A549 treated with RU486 at 1 μM for 4 hours (cell line): ENCODE data around the gene EPYC. TPM values are rescaled to one million over a fixed set of nuclear protein-coding genes. Genes with fewer than 3 reads are reported as not detected.

Source experiments
- total RNA-seq: library from RNA; stranded (reverse); fragments of 200-300 nt; extraction: Qiagen RNA extraction; gene quantifications from 5 replicates; pipeline ENCODE4 v1.2.3, GENCODE V29; 2022; ENCODE audit warnings: low read depth

Gene EPYC
- not detected in 5 replicates for total RNA-seq

GRCh38 chr12:91004872-91005271, at the start of gene EPYC:
Gene EPYC, minus strand, starts transcription at chr12:91004972. Its CDS starts 2,407 bp downstream, at chr12:91002565.

GRCh38 chr12:90954921-90955320, 49.9 kb downstream of the EPYC start, which contains the start of gene CCER1:
Gene CCER1, minus strand, starts transcription at chr12:90955176. Its CDS starts 434 bp downstream, at chr12:90954742.

Other genes starting within 250 kb of the EPYC start
- not detected in 5 replicates for gene CCER1, start 49.8 kb downstream of the EPYC start, total RNA-seq
- not detected in 5 replicates for gene KERA, start 53.1 kb upstream of the EPYC start, total RNA-seq
- gene LUM, start 106.5 kb upstream of the EPYC start, total RNA-seq = 0.14 to 0.25 TPM (median 0.24 TPM) in 5 replicates
- not detected in 5 replicates for gene DCN, start 177.8 kb upstream of the EPYC start, total RNA-seq